Measurements from ENCODE around the gene PRKCD.

Gene PRKCD

DNA sequence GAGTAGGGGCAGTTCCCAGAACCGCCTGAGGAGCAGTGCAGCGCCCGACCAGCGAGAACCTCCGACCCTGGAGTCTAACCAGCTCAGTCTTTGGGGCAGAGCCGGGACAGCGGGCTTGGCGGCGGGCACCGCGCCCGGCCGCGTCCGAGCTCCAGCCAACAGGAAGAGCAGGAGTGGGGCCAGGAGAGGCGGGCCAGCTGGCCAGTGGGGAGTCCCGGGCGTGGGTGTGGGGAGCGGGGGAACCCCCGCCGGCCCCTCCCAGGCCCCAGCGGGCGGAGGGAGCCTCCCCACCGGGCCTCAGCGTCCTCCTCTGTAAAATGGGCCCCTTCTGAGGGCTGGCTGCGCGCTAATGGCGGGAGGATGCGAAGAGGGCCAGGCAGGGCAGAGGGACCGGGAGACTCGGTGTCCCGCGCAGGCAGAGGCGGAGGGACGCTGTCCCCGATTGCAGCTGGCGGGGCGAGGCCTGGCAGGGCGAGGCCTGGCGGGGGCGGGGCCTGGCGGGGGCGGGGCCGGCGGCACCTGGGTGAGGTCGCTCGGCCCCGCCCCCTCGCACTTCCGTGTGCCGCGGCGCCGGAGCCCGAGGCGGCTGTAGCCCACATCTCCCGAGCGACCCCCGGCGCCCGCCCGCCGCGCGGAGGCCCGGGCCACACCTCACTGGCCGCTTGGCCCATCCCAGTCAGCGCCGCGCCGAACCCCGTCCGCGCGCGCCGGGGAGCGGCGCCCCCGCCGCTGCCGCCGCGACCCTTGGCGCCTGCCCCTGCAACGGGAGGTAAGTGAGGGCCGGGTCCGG lies at the start of gene PRKCD:
Gene PRKCD, plus strand, starts transcription at position 550 of the 790 bp plus-strand sequence. CDS start 17,214 bp downstream, outside the sequence.
- peak; percentile 99 for DNase-seq

DNA sequence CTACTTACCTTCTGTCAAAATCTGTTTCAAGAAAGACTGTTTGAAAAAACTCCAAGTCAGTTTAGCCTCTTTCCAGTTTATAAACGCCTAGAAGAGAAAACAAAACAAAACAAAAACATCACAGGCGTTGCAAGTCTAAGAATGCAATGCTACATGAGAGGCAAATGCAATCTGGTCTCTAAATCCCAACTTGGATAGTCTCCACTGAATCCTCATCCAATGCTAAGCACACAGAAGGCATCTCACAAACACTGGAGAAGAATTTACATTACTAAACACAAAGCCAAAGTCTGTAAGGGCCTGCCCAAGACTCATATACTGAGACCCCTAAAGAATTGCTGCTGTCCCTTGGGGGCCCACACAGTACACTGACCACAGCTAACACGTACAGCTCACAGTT lies 49.2 kb upstream of the PRKCD start:
- no peak for DNase-seq

DNA sequence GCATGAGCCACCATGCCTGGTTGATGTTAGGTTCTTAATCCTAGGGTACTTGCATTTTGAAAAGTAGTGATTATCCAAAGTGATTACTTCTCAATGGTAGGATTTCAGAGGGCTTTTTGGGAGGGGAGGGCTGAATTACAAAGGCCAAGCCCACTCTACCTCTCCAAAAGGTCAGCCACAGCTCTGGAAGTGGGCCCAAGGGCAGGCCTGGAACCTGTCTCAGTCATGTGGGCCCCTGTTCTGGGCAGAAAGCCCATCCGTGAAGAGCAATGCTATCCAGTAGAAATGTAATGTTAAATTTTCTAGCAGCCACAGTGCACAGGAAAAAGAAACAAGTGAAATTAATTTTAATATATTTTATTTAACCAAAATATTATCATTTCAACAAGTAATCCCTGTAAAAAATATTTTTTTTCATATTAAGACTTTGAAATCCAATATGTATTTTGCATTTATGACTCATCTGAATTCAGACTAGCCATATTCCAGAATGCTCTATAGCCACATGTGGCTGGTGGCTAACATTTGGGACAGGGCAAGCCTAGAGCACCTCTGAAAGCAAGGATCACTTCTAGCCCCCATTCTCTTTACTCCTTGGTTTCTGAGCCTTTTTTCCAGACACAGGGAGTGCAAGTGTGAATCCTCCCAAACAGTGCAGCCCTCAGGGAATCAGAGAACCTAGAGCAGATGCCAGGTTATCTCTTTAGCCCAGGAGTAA lies 47.6 kb upstream of the PRKCD start:
- no peak for DNase-seq

DNA sequence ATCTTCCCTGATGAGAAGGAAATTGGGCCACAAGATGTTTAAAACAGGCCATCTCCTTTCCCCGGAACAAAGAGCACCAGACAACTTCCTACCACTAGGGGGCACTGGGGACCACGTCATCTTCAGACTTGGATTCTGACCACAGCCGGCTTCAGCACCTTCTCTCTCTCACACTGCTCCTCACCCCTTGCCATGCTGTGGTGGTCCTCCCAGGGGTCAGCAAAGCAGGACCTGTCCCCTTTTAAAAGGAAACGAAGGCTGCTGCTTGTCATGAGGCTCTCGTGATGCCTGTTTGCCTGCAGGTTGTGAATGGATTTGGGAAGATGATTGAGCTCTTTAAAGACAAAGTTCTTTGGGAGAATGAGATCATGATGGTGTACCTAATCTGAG lies 47.0 kb upstream of the PRKCD start:
- peak; percentile 71 for DNase-seq

DNA sequence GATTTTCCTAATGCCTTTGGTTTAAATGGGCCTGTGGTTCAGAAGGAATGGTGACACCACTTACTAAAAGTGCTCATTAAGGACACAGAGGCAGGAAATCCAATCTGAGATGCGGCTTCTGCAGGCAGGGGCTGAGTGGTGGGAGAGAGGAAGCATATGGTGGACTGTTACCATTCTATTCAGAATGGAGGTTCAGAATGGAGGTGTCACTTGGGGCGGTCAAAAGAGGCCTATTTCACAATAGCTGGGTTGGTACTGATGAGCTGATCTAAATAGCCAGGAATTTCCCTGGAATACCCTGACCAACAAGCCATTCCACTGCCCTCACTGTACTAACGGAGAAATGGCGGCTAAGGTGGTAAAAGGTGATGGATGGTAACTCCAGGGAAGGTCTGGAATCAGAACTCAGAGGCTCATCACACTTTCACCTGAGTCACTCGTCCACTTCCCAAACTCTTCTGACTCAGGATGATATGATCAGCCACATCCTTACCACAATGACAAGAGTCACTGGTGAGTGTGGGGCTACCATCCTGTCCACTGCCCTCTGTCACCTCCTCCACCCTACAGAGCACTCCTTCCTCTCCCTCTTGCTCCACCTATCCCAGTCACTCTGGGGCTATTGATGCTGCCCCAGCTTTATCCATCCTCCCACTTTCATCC lies 46.5 kb upstream of the PRKCD start:
- DNase-seq: no peak

DNA sequence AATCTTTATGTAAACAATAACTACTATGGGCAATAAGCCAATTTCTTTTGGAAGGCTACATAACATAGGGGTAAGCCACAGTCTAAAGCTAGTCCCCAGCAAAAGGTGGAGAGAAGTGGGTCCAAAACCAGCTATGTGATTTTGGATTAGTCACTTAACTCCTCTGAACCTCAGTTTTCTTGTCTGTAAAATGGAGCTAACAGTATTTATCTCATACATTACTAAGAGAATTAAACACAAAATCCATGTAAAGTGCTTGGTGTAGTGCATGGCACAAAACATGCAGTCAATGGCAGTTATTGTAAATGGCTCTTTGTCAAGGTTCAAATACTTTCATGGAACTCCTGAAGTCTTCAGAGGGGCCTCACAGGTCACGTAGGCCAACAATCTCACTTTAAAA lies 44.1 kb upstream of the PRKCD start:
- DNase-seq: no peak

DNA sequence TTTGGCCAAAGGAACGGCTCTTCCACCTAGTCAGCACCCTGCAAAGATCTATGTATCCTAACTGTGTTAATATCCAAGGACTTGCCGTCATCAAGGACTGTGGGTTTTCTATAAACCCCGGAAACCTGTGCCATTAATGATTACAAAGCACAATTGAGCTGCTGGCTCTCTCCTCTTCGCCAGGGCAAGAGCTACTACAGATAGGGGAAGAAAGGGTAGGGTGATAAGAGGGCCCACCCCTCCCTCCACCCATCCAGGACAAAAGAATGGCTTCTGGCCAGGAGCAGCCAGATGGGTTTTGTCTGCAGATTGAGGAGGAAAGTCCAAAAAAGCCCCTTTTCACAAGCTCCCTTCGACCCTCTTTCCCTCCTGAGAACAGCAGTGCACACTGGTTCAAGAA lies 40.7 kb upstream of the PRKCD start:
- no peak for DNase-seq

DNA sequence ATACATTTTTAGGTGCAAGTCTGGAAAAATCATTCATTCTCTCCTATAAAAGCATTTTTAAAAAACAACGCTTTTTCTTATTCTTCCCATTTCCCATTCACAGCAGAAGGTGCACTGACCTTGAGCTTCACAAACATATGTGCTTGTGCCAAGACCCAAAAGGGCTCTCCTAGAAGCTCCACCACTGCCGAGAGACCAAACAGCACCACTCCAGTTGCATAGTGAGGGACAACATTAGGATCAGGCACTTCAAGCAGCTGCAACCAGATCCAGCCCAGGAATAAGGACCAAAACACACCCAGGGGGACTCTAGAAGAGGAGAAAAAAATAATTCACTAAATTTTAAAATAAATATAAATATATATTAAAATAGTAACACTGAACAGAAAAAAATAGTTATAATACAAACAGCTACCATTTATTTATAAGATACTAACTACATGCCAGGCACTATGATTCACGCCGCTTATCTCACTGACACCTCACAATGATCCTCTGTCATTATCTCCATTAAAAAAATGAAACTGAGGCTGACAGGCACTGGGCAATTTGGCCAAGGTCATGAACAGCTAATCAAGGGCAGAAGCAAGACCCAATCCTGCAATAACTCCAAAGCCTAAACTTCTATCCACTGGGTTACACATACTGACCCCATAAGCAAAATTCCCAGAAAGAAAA lies 38.6 kb upstream of the PRKCD start:
- DNase-seq: no peak

DNA sequence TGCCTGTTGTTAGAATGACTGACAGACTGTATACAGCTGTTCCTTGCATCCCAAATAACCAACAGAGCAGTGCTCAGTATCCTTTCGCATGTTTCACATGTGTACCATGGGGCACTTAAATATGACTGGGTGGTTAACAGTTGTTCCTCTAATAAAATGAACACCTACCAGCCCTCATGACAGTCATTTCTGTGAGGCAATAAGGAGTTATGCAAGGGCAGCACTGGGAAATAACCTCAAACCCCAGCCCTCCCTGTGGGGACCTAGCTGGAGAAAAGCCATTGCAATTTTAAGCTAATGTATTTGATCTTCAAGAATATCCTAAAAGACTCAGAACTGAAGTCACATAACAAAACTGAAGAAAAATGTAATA lies 38.1 kb upstream of the PRKCD start:
- DNase-seq: no peak

DNA sequence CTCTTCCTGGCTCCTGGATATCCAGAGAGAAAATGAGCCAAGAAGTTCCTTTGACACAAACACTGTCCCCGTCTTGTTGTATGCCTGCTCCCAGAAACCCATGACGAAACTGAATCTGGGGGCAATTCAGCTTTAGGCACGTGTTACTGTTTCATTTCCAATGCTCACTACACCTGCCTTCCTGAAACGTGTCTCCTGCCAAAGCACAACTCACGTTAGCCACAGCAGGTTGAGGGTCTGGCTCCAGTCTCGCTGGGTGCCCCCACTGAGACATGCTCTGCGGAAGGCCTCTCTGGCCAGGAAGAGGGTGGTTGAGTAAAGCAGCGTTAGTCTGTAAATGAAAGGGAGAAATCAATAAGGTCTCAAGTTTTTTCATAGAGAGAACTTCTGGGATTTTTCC lies 37.5 kb upstream of the PRKCD start:
- no peak for DNase-seq

DNA sequence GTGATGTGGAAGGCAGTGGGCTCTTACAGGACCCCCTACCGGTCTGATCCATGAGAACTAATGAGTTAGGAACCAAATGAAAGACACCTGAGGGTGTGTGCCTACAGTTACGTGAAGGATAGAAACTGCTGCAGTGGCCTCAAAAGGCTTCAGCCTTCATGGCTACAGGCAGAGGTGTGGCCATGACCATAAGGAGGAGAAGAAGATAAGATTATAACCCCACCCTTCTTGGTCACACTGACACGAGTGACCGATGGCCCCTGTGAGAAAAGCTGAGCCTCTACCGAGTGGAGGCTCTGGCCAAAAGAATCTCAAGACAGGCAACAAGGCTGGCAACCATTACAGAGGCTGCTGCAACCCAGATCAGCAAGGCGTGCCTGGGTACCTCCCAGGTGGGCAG lies 37.1 kb upstream of the PRKCD start:
- DNase-seq: no peak

DNA sequence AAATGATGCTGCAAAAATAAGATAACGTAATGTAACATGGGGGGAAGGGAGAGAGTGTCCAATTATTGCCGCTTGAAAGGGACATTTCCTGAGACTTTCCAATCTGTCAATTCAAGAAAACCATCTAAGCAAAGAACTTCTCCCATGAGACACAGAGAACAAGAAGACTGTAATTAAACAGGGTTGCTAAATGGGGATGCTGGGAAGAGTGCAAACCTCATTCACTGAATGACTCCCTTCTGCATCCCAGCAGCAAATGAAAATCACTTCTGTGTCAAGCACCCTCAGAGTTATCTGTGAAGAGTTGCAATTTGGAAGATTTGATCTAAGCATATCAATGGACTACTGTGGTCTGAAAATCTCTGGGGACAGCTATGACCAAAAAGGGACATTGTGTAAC lies 34.4 kb upstream of the PRKCD start:
- no peak for DNase-seq

DNA sequence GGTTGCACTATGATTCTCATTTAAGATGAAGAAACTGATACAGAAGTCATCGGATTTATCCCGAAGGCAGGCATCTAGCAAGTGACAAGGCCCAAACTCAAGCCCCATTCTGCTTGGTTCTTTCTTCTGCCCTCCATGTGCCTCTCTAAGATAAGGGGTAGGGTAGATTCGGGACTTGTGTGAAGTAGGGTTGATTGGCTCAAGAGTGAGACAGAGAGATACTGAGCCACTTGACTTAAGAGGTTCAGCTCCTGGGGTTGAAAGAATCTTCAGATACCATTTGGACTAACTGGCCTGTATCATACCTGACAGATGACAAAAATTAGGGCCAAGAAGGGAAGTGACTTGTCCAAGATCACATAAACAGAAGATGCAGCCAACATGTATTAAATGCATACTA lies 31.7 kb upstream of the PRKCD start:
- no peak for DNase-seq

DNA sequence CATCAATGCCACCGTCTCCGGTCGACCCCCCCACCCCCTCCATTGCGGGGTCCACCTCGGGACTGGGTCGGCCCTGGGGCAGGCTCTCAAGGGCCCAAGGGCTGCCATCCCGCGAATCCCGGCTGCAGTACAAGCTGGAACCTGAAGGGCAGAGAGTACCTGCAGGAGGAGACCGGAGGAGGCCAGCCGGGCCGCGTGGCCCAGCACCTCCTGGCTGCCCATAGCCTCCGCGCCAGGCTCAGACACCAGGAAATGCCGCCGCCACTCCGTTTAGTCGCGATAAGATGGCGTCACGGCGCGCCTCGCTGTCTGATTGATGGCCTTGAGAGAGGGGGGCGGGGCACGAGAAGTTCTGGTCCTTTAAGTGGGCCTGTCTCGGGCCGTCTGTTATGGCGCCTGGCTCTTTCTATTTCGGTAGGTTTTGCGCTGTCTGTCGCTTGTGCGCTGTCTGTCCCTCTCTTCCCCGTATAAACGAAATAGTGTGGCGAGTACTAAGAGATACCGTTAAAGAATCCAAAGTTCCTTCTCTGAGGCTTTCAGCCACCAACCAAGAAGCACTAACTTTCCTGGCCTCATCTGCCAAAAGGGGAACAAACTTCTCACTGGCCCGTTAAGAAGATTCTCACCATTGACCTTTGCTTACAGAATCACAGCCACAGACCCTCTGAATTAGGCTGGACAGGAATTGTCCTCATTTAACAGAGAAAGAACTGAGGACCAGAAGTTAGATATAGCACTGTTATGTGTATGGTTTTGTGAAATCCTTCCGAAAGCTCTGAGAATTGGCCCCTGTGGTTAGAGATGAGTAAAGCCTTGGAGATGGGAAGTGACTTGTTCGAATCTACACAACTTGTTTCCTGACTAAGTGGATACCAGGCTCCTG lies 30.6 kb upstream of the PRKCD start, which contains the start of gene RFT1:
Gene RFT1, minus strand, starts transcription at position 257 of the 883 bp plus-strand sequence. Its CDS starts 35 bp downstream, at position 222.
- DNase-seq: peak; percentile 69

DNA sequence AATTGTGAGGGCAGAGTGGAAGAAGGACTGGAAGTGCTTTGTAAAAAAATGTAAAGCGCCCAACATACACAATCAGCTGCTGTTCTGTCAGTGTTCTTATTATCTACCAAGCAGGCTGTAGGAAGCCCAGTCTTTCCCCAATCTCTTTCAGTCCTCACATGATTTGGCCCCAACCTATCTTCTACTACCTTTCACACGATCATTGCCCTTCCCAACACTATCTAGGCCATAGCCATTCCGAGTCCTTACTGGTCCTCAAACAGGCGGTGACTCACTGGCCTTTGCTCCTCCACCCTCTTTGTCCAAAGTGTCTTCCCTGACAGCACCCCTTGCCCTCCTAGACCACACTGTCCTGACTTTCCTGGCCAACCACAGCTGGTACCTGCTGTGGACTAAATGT lies 29.9 kb upstream of the PRKCD start:
- no peak for DNase-seq

DNA sequence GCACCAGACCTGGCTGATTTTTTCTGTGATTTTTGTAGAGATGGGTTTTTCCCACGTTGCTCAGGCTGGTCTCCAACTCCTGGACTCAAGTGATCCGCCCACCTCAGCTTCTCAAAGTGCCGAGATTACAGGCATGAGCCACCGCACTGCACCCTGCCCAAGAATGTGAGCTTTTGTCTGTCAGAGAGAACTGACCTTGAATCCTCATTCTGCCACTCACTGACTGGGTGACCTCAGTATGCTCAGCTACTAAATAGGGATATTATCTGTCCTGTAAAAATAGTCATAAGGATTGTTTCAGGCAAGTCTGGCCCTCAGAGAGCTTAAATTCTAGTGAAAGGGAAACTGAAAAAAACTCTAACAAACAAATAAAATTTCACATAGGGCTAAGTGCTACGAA lies 28.7 kb upstream of the PRKCD start:
- DNase-seq: no peak

DNA sequence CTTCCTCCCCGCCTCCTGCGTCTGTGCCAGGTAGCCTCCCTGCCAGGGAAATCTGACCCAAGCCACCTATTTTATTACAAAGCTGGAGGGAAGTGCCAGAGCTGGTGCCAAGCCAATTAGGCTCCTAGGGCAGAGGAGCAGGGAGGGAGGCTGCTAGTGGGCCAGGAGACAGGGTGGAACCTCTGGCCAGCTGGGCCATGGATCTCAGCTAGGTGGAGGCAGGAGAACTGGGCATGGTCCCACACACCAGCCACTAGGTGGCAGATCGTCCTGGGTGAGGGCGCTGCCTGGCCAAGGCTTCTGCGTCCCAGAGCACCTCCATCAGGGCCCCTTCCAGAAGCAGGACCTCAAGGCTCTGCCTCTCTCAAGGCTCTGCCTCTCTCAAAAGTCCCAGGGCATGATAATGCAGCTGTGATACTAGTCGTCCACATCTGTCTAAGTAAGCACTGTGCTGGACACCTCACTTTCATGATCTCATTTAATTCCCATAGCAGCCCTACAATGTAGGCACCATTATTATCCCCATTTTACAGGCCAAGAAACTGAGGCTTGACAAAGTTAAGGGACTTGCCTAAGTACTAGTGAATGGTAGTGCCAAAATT lies 26.3 kb upstream of the PRKCD start:
- DNase-seq: peak; percentile 94

DNA sequence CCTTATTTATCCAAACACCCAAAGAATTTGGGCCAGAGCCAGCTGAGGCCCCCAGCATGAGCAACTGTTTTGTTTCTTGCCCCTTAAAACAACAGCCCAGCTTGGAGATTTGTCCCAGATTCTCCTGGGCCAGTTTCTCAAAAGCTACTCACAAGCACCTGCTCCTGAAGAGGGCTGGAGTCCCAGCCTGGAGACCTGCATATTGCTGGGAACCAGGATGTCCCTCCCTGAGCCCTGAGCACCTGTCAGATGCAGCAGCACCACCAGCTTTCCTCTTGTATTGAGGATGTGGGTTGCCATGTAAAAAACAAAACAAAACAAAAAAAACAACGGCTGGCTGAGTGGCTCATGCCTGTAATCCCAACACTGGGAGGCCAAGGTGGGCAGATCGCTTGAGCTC lies 23.8 kb upstream of the PRKCD start:
- DNase-seq: no peak

DNA sequence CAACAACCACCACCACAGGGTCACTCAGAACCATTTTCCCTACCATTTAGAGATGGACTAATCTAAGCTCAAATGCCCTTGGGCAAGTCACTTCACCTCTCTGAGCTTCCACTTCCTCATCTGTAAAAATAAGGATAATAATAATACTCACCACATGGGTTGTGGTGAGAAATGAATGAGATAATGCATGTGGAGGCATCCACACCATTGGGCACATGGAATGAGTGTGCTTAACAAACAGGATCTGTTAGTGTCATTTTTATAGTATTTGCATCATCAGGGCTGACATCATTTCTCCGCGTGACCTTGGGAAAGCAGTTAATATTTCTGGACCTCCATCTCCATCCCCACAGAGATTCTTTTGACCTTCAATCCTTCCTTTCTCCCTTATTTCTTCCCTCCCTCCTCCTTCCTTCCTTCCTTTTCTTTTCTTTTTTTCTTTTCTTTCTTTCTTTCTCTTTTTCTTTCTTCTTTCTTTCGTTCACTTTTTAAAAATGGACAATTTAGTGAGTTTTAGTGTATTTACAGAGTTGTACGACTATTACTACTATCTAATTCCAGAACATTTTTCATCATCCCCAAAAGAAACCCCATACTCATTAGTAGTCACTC lies 23.1 kb upstream of the PRKCD start:
- no peak for DNase-seq

DNA sequence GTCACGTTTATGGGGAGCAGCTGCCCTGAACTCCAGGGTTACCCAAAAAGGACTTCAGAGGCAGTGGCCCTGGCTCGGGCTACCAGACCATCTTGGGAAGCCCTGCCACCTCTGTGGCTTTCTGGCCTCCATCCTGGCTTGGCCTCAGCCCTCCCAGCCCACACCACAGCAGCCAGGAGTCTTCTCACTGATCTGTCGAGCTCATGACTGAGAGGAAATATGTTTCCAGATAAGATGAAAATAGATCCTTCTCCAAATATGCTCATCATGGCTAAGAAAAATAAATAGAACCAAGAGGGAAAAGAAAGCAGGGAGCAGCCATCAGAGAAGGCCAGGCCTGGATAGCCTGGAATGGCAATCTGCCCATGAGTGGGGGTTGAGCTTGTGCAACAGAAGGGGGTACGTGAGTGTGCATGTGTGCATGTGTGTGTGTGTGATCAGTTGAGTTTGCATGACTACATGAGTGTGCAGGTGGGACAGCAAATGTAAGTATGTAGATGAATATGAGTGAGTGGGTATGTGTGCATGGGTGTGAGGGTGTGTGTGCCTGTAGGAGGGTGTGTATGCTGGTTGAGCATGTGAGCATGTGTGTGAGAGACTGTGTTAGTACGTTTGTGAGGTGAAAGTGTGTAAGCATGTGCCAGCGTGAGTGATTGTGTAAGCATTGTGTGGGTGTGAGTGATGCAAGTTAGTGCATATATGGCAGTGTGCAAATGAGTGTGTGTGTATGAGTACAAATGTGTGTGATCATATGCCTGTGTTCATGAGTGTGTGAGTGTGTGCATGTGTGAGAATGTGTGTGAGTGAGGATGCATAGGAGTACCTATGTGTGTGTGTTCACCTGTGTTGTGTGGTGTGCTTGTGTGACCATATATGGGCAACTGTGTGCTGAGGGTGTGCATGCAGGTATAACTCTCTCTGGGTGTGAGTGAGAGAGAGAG lies 20.8 kb upstream of the PRKCD start:
- no peak for DNase-seq

Measured in 8988T (cell line).